A673 (cell line): ENCODE measurements around the gene NRAS. TPM values are rescaled to one million over a fixed set of nuclear protein-coding genes. Genes with fewer than 3 reads are reported as not detected.

Experiments used
- BruUV-seq: library from RNA; stranded (reverse); fragments of 400-500 nt; replicated peaks from 2 replicates; lab custom pipeline; 2021; lab: Mats Ljungman, UMichigan
- CTCF ChIA-PET: fragments of 300-600 bp; sonication (Branson Sonifier 250); formaldehyde crosslinking; loops from one replicate; lab custom pipeline; 2022; ENCODE audit warnings: antibody characterized with exemption; lab: Charles Lee
- POLR2A ChIA-PET: fragments of 300-600 bp; sonication (Branson Sonifier 250); formaldehyde crosslinking; loops from one replicate; lab custom pipeline; 2022; ENCODE audit warnings: antibody characterized with exemption; ENCODE audit not compliant: low non-redundant PET; lab: Charles Lee
- DNase-seq: peaks from one replicate; pipeline ENCODE4 v3.0.0-alpha.2; 2015; ENCODE audit warnings: low spot score
- H3K27ac ChIP-seq: fragments of 200-600 bp; sonication (generic); 2 replicates; pipeline ENCODE4 v1.5.1; 2016; ENCODE audit warnings: mixed run types, low read depth, mild to moderate bottlenecking, mixed read lengths, antibody characterized with exemption, low read length; ENCODE audit not compliant: poor library complexity, severe bottlenecking
- H3K27me3 ChIP-seq: fragments of 200-600 bp; sonication (generic); replicated peaks from 2 replicates; pipeline ENCODE4 v1.6.1; 2017; ENCODE audit warnings: mixed run types, low read depth, mild to moderate bottlenecking, mixed read lengths, antibody characterized with exemption, low read length; ENCODE audit not compliant: insufficient read depth, poor library complexity
- H3K36me3 ChIP-seq: fragments of 200-600 bp; sonication (generic); 2 replicates; pipeline ENCODE4 v1.6.1; 2016; ENCODE audit warnings: mixed run types, mild to moderate bottlenecking, mixed read lengths, antibody characterized with exemption, low read length; ENCODE audit not compliant: insufficient read depth, poor library complexity, severe bottlenecking
- H3K4me1 ChIP-seq: fragments of 200-600 bp; sonication (generic); 2 replicates; pipeline ENCODE4 v1.6.1; 2017; ENCODE audit warnings: mixed run types, mild to moderate bottlenecking, mixed read lengths, antibody characterized with exemption, low read length; ENCODE audit not compliant: insufficient read depth, poor library complexity, severe bottlenecking
- H3K4me3 ChIP-seq: fragments of 200-600 bp; sonication (generic); 2 replicates; pipeline ENCODE4 v1.5.1; 2016; ENCODE audit warnings: low read depth, mixed run types, mild to moderate bottlenecking, mixed read lengths, low read length; ENCODE audit not compliant: poor library complexity, severe bottlenecking
- H3K9me3 ChIP-seq: fragments of 200-600 bp; sonication (generic); 2 replicates; pipeline ENCODE4 v1.6.1; 2016; ENCODE audit warnings: mixed run types, low read depth, mild to moderate bottlenecking, mixed read lengths, antibody characterized with exemption, low read length; ENCODE audit not compliant: poor library complexity, severe bottlenecking
- CTCF ChIP-seq: fragments of 300-800, 200-600 bp; sonication (generic); conservative IDR thresholded peaks from 2 replicates; pipeline ENCODE4 v1.5.1; 2017; ENCODE audit warnings: low read depth, mild to moderate bottlenecking, antibody characterized with exemption, low read length, moderate library complexity, mixed read lengths
- EZH2 ChIP-seq: fragments of 200-600 bp; sonication (generic); IDR thresholded peaks from 2 replicates; pipeline ENCODE4 v1.6.1; 2017; ENCODE audit warnings: borderline replicate concordance, low read depth, mild to moderate bottlenecking, mixed read lengths, antibody characterized with exemption, low read length; ENCODE audit not compliant: poor library complexity, severe bottlenecking
- intact Hi-C: fragments of 100-400 bp; cut with micrococcal nuclease; formaldehyde crosslinking; loops from one replicate; pipeline ENCODE4 v1.10.0; 2022; ENCODE audit not compliant: unreplicated experiment
- total RNA-seq: library from RNA; stranded (reverse); gene quantifications from 2 replicates; pipeline ENCODE4 v1.2.3, GENCODE V29; 2021

Gene NRAS
- total RNA-seq, 1 experiment from 2014 or later, result 79.1 TPM

GRCh38 chr1:114723915-114724314 lies 7.3 kb upstream of the NRAS start:
- TF ChIP-seq EZH2, result no peak
- no peak for TF ChIP-seq CTCF
- CTCF ChIA-PET, result no interaction called here
- no peak overlapping the region for H3K27ac ChIP-seq
- no peak for DNase-seq
- no peaks in the 10 kb centered on the region for H3K4me1 ChIP-seq
- no peak overlapping the region for H3K4me3 ChIP-seq
- peaks cover 100% of the 10 kb centered on the region for H3K36me3 ChIP-seq
- H3K27me3 ChIP-seq, result no peaks in the 10 kb centered on the region
- no TSS peak for BruUV-seq
- H3K9me3 ChIP-seq, result no peaks in the 10 kb centered on the region
- POLR2A ChIA-PET, result no interaction called here
- intact Hi-C loops, result no loop called here

- intact Hi-C loops, result no loop called here
- H3K9me3 ChIP-seq, result no peaks in the 10 kb centered on the region
- no peak for TF ChIP-seq CTCF
- TF ChIP-seq EZH2, result no peak
- H3K4me1 ChIP-seq, result no peaks in the 10 kb centered on the region
- no TSS peak for BruUV-seq
- CTCF ChIA-PET, result no interaction called here
- H3K27me3 ChIP-seq, result no peaks in the 10 kb centered on the region
- no peak overlapping the region for H3K4me3 ChIP-seq
- POLR2A ChIA-PET, result no interaction called here
- DNase-seq, result no peak
- no peak overlapping the region for H3K27ac ChIP-seq
- peaks cover 100% of the 10 kb centered on the region for H3K36me3 ChIP-seq
Measured at GRCh38 chr1:114723457-114723856, 6.9 kb upstream of the NRAS start.

- TF ChIP-seq EZH2, result no peak
- no peak for TF ChIP-seq CTCF
- intact Hi-C loops, result no loop called here
- peaks cover 7% of the 10 kb centered on the region for H3K4me1 ChIP-seq
- no peak overlapping the region for H3K27ac ChIP-seq
- peaks cover 87% of the 10 kb centered on the region for H3K36me3 ChIP-seq
- POLR2A ChIA-PET, result no interaction called here
- no peaks in the 10 kb centered on the region for H3K9me3 ChIP-seq
- H3K4me3 ChIP-seq, result no peak overlapping the region
- H3K27me3 ChIP-seq, result no peaks in the 10 kb centered on the region
- CTCF ChIA-PET, result no interaction called here
- DNase-seq, result no peak
- BruUV-seq, result no TSS peak
Measured at GRCh38 chr1:114720492-114720891, 3.9 kb upstream of the NRAS start.
